OCI-LY1 (cell line): ENCODE results near the gene CFI.

Source experiments
- H2AFZ ChIP-seq: fragments of 200-600 bp; sonication (generic), shearing (Covaris generic); 2 replicates; pipeline ENCODE4 v1.6.0; 2014; ENCODE audit warnings: antibody characterized with exemption, mild to moderate bottlenecking, low read length
- H3F3A ChIP-seq: fragments of 200-600 bp; sonication (generic), shearing (Covaris generic); 2 replicates; pipeline ENCODE4 v1.6.0; 2014; ENCODE audit warnings: mild to moderate bottlenecking, antibody characterized with exemption, low read length, moderate library complexity; ENCODE audit not compliant: insufficient read depth
- H3K27ac ChIP-seq: fragments of 200-600 bp; sonication (generic); 2 replicates; pipeline ENCODE4 v1.5.1; 2014; ENCODE audit warnings: low read length, mixed run types, mild to moderate bottlenecking, low read depth; ENCODE audit not compliant: poor library complexity, severe bottlenecking
- H3K27me3 ChIP-seq: fragments of 200-600 bp; sonication (generic); 2 replicates; pipeline ENCODE4 v1.6.0; 2014; ENCODE audit warnings: antibody characterized with exemption, mild to moderate bottlenecking, low read length, moderate library complexity; ENCODE audit not compliant: insufficient read depth
- H3K36me3 ChIP-seq: fragments of 200-600 bp; sonication (generic); 2 replicates; pipeline ENCODE4 v1.6.1; 2014; ENCODE audit warnings: mild to moderate bottlenecking, antibody characterized with exemption, low read length, moderate library complexity, mixed read lengths; ENCODE audit not compliant: insufficient read depth
- H3K4me1 ChIP-seq: fragments of 200-600 bp; sonication (generic); 2 replicates; pipeline ENCODE4 v1.5.1; 2014; ENCODE audit warnings: mild to moderate bottlenecking, low read length, moderate library complexity; ENCODE audit not compliant: insufficient read depth, severe bottlenecking
- H3K4me2 ChIP-seq: fragments of 200-600 bp; sonication (generic), shearing (Covaris generic); 2 replicates; pipeline ENCODE4 v1.6.1; 2014; ENCODE audit warnings: low read length
- H3K4me3 ChIP-seq: fragments of 200-600 bp; sonication (generic); 2 replicates; pipeline ENCODE4 v1.5.1; 2014; ENCODE audit warnings: low read length, low read depth, mild to moderate bottlenecking, mixed read lengths; ENCODE audit not compliant: poor library complexity, severe bottlenecking
- H3K79me2 ChIP-seq: fragments of 200-600 bp; shearing (Covaris generic); 2 replicates; pipeline ENCODE4 v1.6.1; 2016; ENCODE audit warnings: mixed run types, low read length, mixed read lengths; ENCODE audit not compliant: insufficient read depth
- H3K9ac ChIP-seq: fragments of 200-600 bp; sonication (generic), shearing (Covaris generic); 2 replicates; pipeline ENCODE4 v1.6.1; 2014; ENCODE audit warnings: mild to moderate bottlenecking, low read length, mixed read lengths
- H3K9me2 ChIP-seq: fragments of 200-600 bp; sonication (generic), shearing (Covaris generic); 2 replicates; pipeline ENCODE4 v1.6.1; 2014; ENCODE audit warnings: low read depth, mild to moderate bottlenecking, low read length, mixed read lengths
- H3K9me3 ChIP-seq: fragments of 200-600 bp; shearing (Covaris generic); 2 replicates; pipeline ENCODE4 v1.6.1; 2014; ENCODE audit warnings: low read length, mixed read lengths
- H4K20me1 ChIP-seq: fragments of 200-600 bp; sonication (generic), shearing (Covaris generic); 2 replicates; pipeline ENCODE4 v1.6.0; 2016; ENCODE audit warnings: mild to moderate bottlenecking, low read length; ENCODE audit not compliant: insufficient read depth
- CTCF ChIP-seq: fragments of 200-600 bp; sonication (generic), shearing (Covaris generic); IDR thresholded peaks from 2 replicates; pipeline ENCODE4 v1.5.1; 2017; ENCODE audit warnings: mild to moderate bottlenecking, antibody characterized with exemption, low read length, moderate library complexity, mixed read lengths
- EZH2 ChIP-seq: fragments of 200-600 bp; sonication (generic), shearing (Covaris generic); IDR thresholded peaks from 2 replicates; pipeline ENCODE4 v1.8.0; 2017; ENCODE audit warnings: borderline replicate concordance, mixed run types, mild to moderate bottlenecking, antibody characterized with exemption, low read length, moderate library complexity, mixed read lengths

The CFI gene

GRCh38 chr4:109738104-109738872 is 63.5 kb downstream of the CFI start:
- no peaks in the 10 kb centered on the region for H3F3A ChIP-seq
- H3K4me3 ChIP-seq, result no peak overlapping the region
- H3K36me3 ChIP-seq, result no peaks in the 10 kb centered on the region
- H3K9me3 ChIP-seq, result no peaks in the 10 kb centered on the region
- H2AFZ ChIP-seq, result no peak overlapping the region
- no peak overlapping the region for H3K4me2 ChIP-seq
- H4K20me1 ChIP-seq, result no peaks in the 10 kb centered on the region
- H3K79me2 ChIP-seq, result no peaks in the 10 kb centered on the region
- TF ChIP-seq EZH2 (no peak), CTCF (no peak)
- H3K4me1 ChIP-seq, result no peaks in the 10 kb centered on the region
- no peaks in the 10 kb centered on the region for H3K9me2 ChIP-seq
- no peak overlapping the region for H3K9ac ChIP-seq
- no peak overlapping the region for H3K27ac ChIP-seq
- H3K27me3 ChIP-seq, result no peaks in the 10 kb centered on the region

DNA sequence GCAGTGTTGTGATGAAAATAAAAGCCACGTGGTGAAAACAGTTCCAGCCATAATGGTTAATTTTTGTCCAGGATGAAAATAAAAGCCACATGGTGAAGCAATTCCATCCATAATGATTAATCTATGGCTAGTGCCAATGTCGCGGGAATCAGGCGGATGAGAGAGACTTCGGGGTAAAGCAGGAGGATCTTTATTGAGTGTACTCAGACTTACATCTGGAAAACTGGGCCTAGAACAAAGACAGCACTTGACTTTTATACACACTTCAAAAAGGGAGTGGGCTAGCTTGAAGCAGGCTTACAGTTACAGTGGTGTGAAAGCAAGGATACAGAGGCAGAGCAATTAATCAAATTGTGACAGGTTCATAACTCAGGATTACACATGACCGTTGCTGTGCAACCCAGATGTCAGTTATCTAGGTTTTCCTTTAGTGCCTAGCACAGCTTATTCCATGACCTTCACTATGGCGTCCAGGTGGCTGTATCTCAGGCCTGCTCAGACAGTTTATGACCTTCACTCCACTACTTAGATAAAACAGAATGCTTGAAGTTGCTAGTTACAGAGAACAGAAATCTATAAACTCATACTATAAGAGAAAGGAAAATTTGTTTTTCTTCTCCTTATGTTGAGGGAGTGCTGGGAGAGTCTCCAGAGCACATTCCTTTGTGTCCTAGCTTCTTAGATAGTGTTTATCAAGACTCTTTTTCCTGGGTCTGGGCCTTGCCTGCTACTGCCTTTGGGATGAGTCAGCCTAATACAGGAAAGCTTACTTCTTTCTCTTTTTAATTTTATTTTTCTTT is 66.0 kb downstream of the CFI start:
- Histone ChIP-seq H3K9me2 (no peaks in the 10 kb centered on the region), H3K36me3 (no peaks in the 10 kb centered on the region), H3K79me2 (no peaks in the 10 kb centered on the region), H3K9ac (no peak overlapping the region), H3K4me3 (no peak overlapping the region), H3K27me3 (no peaks in the 10 kb centered on the region), H3K4me2 (no peak overlapping the region), H2AFZ (no peak overlapping the region), H3K9me3 (no peaks in the 10 kb centered on the region), H4K20me1 (no peaks in the 10 kb centered on the region), H3K27ac (no peak overlapping the region), H3F3A (no peaks in the 10 kb centered on the region), H3K4me1 (no peaks in the 10 kb centered on the region)
- TF ChIP-seq EZH2 (no peak), CTCF (no peak)

DNA sequence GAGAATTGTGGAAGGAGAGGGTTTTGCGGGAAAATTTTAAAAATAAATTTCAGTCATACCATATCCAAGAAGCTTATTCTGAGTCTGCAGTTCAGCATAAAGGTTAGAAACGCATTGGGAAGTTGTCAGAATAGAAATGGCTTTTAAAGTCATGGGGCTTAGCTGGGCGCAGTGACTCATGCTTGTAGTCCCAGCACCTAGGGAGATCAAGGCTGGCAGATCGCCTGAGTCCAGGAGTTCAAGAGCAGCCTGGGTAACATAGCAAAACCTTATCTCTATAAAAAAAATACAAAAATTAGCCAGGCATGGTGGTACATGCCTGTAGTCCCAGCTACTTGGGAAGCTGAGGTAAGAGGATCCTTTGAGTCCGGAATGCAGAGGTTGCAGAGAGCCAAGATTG is 68.1 kb downstream of the CFI start:
- Histone ChIP-seq H3K27ac (no peak overlapping the region), H3K27me3 (no peaks in the 10 kb centered on the region), H3K79me2 (peaks cover 8% of the 10 kb centered on the region), H3K4me3 (no peak overlapping the region), H4K20me1 (no peaks in the 10 kb centered on the region), H3F3A (no peaks in the 10 kb centered on the region), H3K9me2 (no peaks in the 10 kb centered on the region), H3K36me3 (no peaks in the 10 kb centered on the region), H2AFZ (no peak overlapping the region), H3K9ac (no peak overlapping the region), H3K4me1 (peaks cover 9% of the 10 kb centered on the region), H3K4me2 (no peak overlapping the region), H3K9me3 (no peaks in the 10 kb centered on the region)
- TF ChIP-seq EZH2, result no peak
- TF ChIP-seq CTCF, result no peak
